Loucy (cell line): Measurements from ENCODE around the gene ARMC8.

ENCODE experiments used
- H2AFZ ChIP-seq: fragments of 200-600 bp; sonication (generic); 2 replicates; pipeline ENCODE4 v1.6.0; 2016; ENCODE audit warnings: antibody characterized with exemption, mild to moderate bottlenecking, low read length, moderate library complexity
- H3F3A ChIP-seq: fragments of 200-600 bp; 2 replicates; pipeline ENCODE4 v1.6.0; 2016; ENCODE audit warnings: antibody characterized with exemption, low read depth, mild to moderate bottlenecking
- H3K27me3 ChIP-seq: fragments of 200-600 bp; sonication (generic); 2 replicates; pipeline ENCODE4 v1.6.1; 2014; ENCODE audit warnings: low read length, mild to moderate bottlenecking; ENCODE audit not compliant: insufficient read depth, poor library complexity, severe bottlenecking
- H3K36me3 ChIP-seq: fragments of 200-600 bp; sonication (generic); 2 replicates; pipeline ENCODE4 v1.6.1; 2016; ENCODE audit warnings: low read length; ENCODE audit not compliant: insufficient read depth
- H3K4me1 ChIP-seq: fragments of 200-600 bp; sonication (generic); 2 replicates; pipeline ENCODE4 v1.5.1; 2014; ENCODE audit warnings: low read length, mild to moderate bottlenecking; ENCODE audit not compliant: insufficient read depth, poor library complexity, severe bottlenecking
- H3K4me2 ChIP-seq: fragments of 200-600 bp; sonication (generic); 2 replicates; pipeline ENCODE4 v1.6.0; 2014; ENCODE audit warnings: antibody characterized with exemption, low read length, low read depth, mild to moderate bottlenecking; ENCODE audit not compliant: poor library complexity, severe bottlenecking
- H3K4me3 ChIP-seq: fragments of 200-600 bp; sonication (generic); 2 replicates; pipeline ENCODE4 v1.5.1; 2014; ENCODE audit warnings: low read length, mild to moderate bottlenecking, mixed read lengths; ENCODE audit not compliant: poor library complexity, severe bottlenecking
- H3K79me2 ChIP-seq: fragments of 200-600 bp; sonication (generic); 2 replicates; pipeline ENCODE4 v1.6.1; 2014; ENCODE audit warnings: low read length; ENCODE audit not compliant: insufficient read depth
- H3K9ac ChIP-seq: fragments of 200-600 bp; sonication (generic); 2 replicates; pipeline ENCODE4 v1.6.0; 2014; ENCODE audit warnings: mild to moderate bottlenecking, low read depth, low read length, moderate library complexity; ENCODE audit not compliant: poor library complexity, severe bottlenecking
- H3K9me2 ChIP-seq: fragments of 200-600 bp; sonication (generic); replicated peaks from 2 replicates; pipeline ENCODE4 v1.6.1; 2016; ENCODE audit warnings: low read depth, low read length, mixed read lengths
- H3K9me3 ChIP-seq: fragments of 200-600 bp; sonication (generic); 2 replicates; pipeline ENCODE4 v1.6.1; 2014; ENCODE audit warnings: mild to moderate bottlenecking, antibody characterized with exemption, low read length, low read depth; ENCODE audit not compliant: insufficient read depth
- H4K20me1 ChIP-seq: fragments of 200-600 bp; sonication (generic); 2 replicates; pipeline ENCODE4 v1.6.0; 2014; ENCODE audit warnings: antibody characterized with exemption, low read length, mild to moderate bottlenecking; ENCODE audit not compliant: insufficient read depth, poor library complexity, severe bottlenecking
- CTCF ChIP-seq: fragments of 200-600 bp; sonication (generic); conservative IDR thresholded peaks from 2 replicates; pipeline ENCODE4 v1.5.1; 2014; ENCODE audit warnings: mild to moderate bottlenecking, antibody characterized with exemption, low read length
- EZH2phosphoT487 ChIP-seq: fragments of 200-600 bp; IDR thresholded peaks from 2 replicates; pipeline ENCODE4 v1.6.1; 2018; ENCODE audit warnings: antibody characterized with exemption, mild to moderate bottlenecking, moderate library complexity, borderline replicate concordance

The ARMC8 gene

GRCh38 chr3:138187296-138188012 is at the start of gene ARMC8:
TSS of gene ARMC8 (plus strand) at chr3:138187301. CDS start at chr3:138187555, 254 bp downstream.
- Histone ChIP-seq H3K4me2 (peak within 1 kb of the TSS; percentile 80), H3K9me3 (no peaks in the 10 kb centered on the region), H3K79me2 (peaks cover 51% of the 10 kb centered on the region), H3K36me3 (0 out of 2 replicates have a peak, but pooled peaks cover 4% of the 10 kb centered on the region), H3K9ac (peak within 1 kb of the TSS; percentile 80), H3F3A (no peaks in the 10 kb centered on the region), H3K9me2 (no peaks in the 10 kb centered on the region), H3K27me3 (no peaks in the 10 kb centered on the region), H3K4me1 (peaks cover 36% of the 10 kb centered on the region), H4K20me1 (peaks cover 46% of the 10 kb centered on the region), H3K4me3 (peak within 1 kb of the TSS; percentile 85), H2AFZ (peak within 1 kb of the TSS; percentile 99)
- TF ChIP-seq CTCF (no peak), EZH2phosphoT487 (no peak)

GRCh38 chr3:138137861-138138260 is 49.2 kb upstream of the ARMC8 start:
- Histone ChIP-seq H3K9me2 (no peaks in the 10 kb centered on the region), H3K79me2 (no peaks in the 10 kb centered on the region), H3K27me3 (no peaks in the 10 kb centered on the region), H4K20me1 (no peaks in the 10 kb centered on the region), H3K4me1 (peaks cover 20% of the 10 kb centered on the region), H3F3A (no peaks in the 10 kb centered on the region), H3K36me3 (no peaks in the 10 kb centered on the region), H2AFZ (no peak overlapping the region), H3K9ac (no peak overlapping the region), H3K4me3 (no peak overlapping the region), H3K9me3 (no peaks in the 10 kb centered on the region), H3K4me2 (no peak overlapping the region)
- no peak for TF ChIP-seq CTCF
- TF ChIP-seq EZH2phosphoT487, result no peak

GRCh38 chr3:138139691-138140090 is 47.4 kb upstream of the ARMC8 start:
- no peak overlapping the region for H3K4me3 ChIP-seq
- no peaks in the 10 kb centered on the region for H3F3A ChIP-seq
- H3K9ac ChIP-seq, result no peak overlapping the region
- H3K27me3 ChIP-seq, result no peaks in the 10 kb centered on the region
- no peaks in the 10 kb centered on the region for H3K9me3 ChIP-seq
- H3K9me2 ChIP-seq, result no peaks in the 10 kb centered on the region
- no peaks in the 10 kb centered on the region for H3K36me3 ChIP-seq
- peaks cover 20% of the 10 kb centered on the region for H3K4me1 ChIP-seq
- no peaks in the 10 kb centered on the region for H4K20me1 ChIP-seq
- H2AFZ ChIP-seq, result no peak overlapping the region
- no peak overlapping the region for H3K4me2 ChIP-seq
- no peaks in the 10 kb centered on the region for H3K79me2 ChIP-seq
- TF ChIP-seq EZH2phosphoT487, result no peak
- TF ChIP-seq CTCF, result no peak
